Bone marrow (tissue), 2 donors: ENCODE data around the gene STOML1.

Experiments used
- DNase-seq, 2 donors: peaks; one replicate each; lab custom pipeline; 2025; lab: John Stamatoyannopoulos, UW

Gene STOML1

DNA sequence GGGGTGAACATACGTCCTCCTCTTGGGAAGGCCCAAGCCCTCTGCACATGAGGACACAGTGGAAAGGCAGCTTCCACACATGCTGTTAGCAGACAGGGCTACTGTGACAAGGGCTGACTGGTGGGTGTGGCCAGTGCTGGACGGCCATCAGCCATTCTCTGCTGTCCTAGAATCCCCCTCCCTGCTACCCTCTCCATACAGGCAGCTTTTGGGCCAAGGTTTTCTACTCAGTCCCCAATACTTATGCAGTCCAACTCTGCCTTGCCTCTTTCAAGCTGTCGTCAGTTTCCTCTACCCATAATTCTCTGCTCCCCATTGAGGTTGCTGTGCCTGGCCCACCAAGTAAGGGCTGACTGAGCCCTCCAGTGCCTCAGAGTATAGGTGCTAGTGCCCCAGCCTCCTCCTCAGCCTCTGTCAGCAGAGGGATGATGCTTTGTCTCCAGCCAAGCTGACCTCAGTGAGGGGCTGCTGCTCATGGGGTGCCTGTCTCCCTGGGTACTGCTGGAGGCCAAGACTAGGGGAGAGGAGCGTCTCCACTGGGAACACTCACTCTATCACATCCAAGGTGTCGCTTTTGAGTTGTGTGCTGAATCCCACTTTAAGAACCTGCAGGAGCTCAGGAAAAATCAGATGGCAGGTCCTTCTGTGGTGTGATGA, 63.0 kb downstream of the STOML1 start:
- no peak for DNase-seq
